ENCODE data around the gene FANCD2.
"Not testable (repeated sequence)": the region's sequence is repeated elsewhere in the genome, so short reads cannot be mapped to it uniquely, and the experiment has no call there.

Gene FANCD2

DNA sequence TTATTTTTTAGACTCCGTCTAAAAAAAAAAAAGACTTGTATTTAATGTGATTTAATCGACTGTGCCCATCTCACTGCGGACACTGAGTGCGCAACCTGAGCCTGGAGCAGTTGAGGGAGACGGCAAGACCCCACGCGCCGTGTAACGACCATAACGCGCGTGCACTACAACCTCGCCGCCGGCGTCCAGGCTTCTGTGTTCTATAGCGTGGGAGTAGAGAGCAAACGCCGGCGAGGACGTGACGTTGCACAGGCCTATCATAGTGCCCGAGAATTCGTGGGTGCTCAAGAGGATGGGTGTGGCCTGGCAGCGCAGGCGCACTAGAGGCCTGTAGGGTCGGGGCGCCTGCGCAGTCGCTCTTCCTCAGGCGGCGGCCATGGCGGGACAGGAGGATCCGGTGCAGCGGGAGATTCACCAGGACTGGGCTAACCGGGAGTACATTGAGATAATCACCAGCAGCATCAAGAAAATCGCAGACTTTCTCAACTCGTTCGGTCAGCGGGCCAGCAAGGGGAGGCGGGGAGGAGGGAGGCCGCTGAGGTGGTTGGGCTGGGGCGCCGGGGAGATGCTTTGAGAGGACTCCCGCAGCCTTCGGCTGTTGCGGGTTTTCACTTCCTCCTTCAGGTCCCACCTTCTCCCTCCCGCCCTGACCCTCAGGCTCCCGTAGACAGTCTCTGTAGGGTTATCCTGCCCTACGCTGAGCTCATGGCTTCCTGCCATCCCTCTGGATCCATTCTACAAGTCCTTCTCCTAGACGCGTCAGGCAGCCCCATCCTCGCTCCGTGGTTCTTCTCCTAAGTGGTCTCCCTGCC is 89.3 kb downstream of the FANCD2 start, which contains the start of gene BRK1:
TSS of gene BRK1 (plus strand) at position 350 of the 812 bp plus-strand sequence. CDS start at position 377, 27 bp downstream.
- DNase-seq = peak; percentile 83

GRCh38 chr3:10116138-10116460 is 89.9 kb downstream of the FANCD2 start:
- DNase-seq = no peak

GRCh38 chr3:10116928-10117327 is 90.7 kb downstream of the FANCD2 start:
- no peak for DNase-seq

- no peak for DNase-seq
These were observed 93.1 kb downstream of the FANCD2 start for GRCh38 chr3:10119376-10119775.

GRCh38 chr3:10121064-10121463 is 94.8 kb downstream of the FANCD2 start:
- DNase-seq = no peak

DNA sequence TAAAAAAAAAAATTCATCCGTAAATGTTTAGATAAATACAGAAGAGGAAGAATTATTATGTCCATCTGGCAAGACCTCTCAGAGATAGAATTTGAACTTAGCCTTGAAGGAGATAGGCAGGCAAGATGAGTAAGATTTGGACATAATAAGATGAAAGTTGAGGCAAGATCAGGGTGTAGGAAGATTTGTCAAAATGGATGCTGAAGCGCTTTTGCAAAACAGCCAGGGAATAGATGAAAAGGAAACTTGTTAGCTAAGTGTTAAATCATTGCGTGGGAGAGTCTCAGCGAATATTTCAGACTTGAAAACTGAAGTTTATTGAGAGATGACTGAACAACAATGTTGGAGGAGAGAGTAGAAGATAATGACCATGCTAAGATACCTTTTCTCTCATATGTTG is 96.5 kb downstream of the FANCD2 start:
- DNase-seq = no peak

GRCh38 chr3:10135872-10136271 is 109.6 kb downstream of the FANCD2 start:
- not testable (repeated sequence) for DNase-seq

DNA sequence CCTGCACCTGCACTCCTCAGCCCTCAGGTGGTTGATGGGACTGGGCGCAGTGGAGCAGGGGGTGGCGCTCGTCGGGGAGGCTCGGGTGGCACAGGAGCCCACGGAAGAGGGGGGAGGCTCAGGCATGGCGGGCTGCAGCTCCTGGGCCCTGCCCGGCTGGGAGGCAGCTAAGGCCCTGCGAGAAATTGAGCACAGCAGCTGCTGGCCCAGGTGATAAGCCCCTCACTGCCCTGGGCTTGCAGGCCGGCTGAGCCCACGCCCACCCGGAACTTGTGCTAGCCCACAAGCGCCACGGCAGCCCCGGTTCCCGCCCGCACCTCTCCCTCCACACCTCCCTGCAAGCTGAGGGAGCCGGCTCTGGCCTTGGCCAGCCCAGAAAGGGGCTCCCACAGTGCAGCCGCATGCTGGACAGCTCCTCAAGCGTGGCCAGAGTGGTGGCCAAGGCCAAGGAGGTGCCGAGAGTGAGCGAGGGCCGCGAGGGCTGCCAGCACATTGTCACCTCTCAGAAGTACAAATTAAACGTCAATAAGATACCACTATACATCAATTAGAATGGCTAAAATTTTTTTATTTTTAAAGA is 110.3 kb downstream of the FANCD2 start:
- no peak for DNase-seq

DNA sequence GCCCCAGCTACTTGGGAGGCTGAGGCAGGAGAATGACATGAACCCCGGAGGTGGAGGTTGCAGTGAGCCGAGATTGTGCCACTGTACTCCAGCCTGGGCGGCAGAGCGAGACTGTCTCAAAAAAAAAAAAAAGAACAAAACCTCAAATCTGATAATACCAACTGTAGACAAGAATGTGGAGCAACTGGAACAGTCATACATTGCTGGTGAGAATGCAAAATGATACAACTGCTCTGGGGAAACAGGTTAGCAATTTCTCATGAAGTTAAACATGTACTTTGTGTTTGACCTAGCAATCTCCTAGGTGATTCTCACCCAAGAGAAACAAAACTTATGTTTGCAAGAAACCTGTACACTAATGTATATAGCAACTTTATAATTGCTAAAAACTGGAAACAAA is 110.9 kb downstream of the FANCD2 start:
- no peak for DNase-seq

DNA sequence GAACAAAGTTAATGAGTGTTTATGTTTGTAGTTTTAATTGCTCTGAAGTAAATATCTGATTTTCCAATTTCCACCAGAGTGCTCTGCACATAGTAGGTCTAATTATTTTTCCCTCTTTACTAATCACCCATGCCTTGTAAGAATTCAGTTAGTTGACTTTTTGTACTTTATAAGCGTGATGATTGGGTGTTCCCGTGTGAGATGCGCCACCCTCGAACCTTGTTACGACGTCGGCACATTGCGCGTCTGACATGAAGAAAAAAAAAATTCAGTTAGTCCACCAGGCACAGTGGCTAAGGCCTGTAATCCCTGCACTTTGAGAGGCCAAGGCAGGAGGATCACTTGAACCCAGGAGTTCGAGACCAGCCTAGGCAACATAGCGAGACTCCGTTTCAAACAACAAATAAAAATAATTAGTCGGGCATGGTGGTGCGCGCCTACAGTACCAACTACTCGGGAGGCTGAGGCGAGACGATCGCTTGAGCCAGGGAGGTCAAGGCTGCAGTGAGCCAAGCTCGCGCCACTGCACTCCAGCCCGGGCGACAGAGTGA is 114.8 kb downstream of the FANCD2 start:
- DNase-seq = no peak

GRCh38 chr3:10142707-10143560 is 116.7 kb downstream of the FANCD2 start:
- no peak for DNase-seq

GRCh38 chr3:10145685-10146084 is 119.4 kb downstream of the FANCD2 start:
- no peak for DNase-seq

DNA sequence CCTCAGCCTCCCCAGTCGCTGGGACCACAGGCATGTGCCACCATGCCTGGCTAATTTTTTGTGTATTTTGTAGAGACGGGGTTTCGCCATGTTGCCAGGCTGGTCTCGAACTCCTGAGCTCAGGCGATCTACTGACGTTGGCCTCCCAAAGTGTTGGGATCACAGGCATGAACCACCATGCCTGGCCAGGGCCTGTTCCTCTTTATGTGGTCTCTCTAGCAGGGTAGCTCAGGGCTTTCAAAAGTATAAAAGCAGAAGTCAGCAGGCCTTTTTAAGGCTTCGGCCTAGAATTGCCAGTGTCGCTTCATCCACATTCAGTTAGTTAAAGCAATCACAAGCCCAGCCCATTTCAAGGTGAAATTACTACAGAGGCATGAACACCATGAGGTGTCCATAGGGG is 123.0 kb downstream of the FANCD2 start:
- no peak for DNase-seq

DNA sequence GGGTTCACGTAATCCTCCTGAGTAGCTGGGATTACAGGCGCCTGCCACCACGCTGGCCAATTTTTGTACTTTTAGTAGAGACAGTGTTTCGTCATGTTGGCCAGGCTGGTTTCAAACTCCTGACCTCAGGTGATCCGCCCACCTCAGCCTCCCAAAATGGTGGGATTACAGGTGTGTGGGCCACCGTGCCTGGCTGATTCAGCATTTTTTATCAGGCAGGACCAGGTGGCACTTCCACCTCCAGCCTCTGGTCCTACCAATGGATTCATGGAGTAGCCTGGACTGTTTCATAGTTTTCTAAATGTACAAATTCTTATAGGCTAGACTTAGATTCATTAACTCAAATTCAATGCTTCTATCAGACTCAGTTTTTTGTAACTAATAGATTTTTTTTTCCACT is 124.8 kb downstream of the FANCD2 start:
- no peak for DNase-seq

All from NCI-H510A treated with DMSO at 0.1 percent for 48 hours (cell line).